Heart left ventricle (tissue), 16 donors: ENCODE measurements around the gene OR10K2. TPM values are rescaled to one million over a fixed set of nuclear protein-coding genes. Genes with fewer than 3 reads are reported as not detected.

ENCODE experiments used
- ATAC-seq, 4 donors: fragments of 200-7000 bp; cut with Tn5 transposase; one replicate each; pipeline ENCODE4 v1.9.1; 2020 to 2022; ENCODE audit warnings: moderate library complexity in 4 of 4, mild to moderate bottlenecking in 3 of 4, moderate number of reproducible peaks in 1 of 4
- DNase-seq, 5 donors: peaks; one replicate each; pipeline ENCODE4 v3.0.0-alpha.2; 2020
- H3K27ac ChIP-seq, 12 donors: fragments of 200-600 bp; sonication (generic) in 4 of 12; one replicate each; pipeline versions ENCODE4 v1.5.0 to v1.8.0; 2016 to 2022; ENCODE audit warnings: mild to moderate bottlenecking in 2 of 12
- H3K27me3 ChIP-seq, 9 donors: fragments of 200-600 bp; sonication (generic) in 2 of 9; one replicate each; pipeline versions ENCODE4 v1.5.1 to v1.8.0; 2016 to 2022; ENCODE audit warnings: mild to moderate bottlenecking in 3 of 9
- H3K36me3 ChIP-seq, 9 donors: fragments of 200-600 bp; sonication (generic) in 2 of 9; one replicate each; pipeline versions ENCODE4 v1.5.0 to v1.8.0; 2018 to 2022; ENCODE audit warnings: mild to moderate bottlenecking in 2 of 9
- H3K4me1 ChIP-seq, 12 donors: fragments of 200-600 bp; sonication (generic) in 4 of 12; one replicate each; pipeline versions ENCODE4 v1.5.0 to v1.8.0; 2016 to 2022; ENCODE audit warnings: mild to moderate bottlenecking in 3 of 12
- H3K4me3 ChIP-seq, 12 donors: fragments of 200-600 bp; sonication (generic) in 4 of 12; one replicate each; pipeline versions ENCODE4 v1.5.0 to v1.8.0; 2017 to 2022; ENCODE audit warnings: mild to moderate bottlenecking in 9 of 12, moderate library complexity in 4 of 12
- H3K9me3 ChIP-seq, 12 donors: fragments of 200-600 bp; sonication (generic) in 4 of 12; one replicate each; pipeline versions ENCODE4 v1.5.0 to v1.8.0; 2016 to 2022; ENCODE audit warnings: mild to moderate bottlenecking in 1 of 12
- CTCF ChIP-seq, 12 donors: fragments of 200-600 bp; sonication (generic) in 4 of 12; IDR thresholded peaks; one replicate each; pipeline versions ENCODE4 v1.5.0 to v1.8.0; 2018 to 2022; ENCODE audit warnings: antibody characterized with exemption in 12 of 12, mild to moderate bottlenecking in 5 of 12
- POLR2A ChIP-seq, 2 donors: fragments of 450-650 bp; IDR thresholded peaks; one replicate each; pipeline ENCODE4 v1.6.1; 2017; ENCODE audit warnings: antibody characterized with exemption in 2 of 2, mild to moderate bottlenecking in 2 of 2, moderate library complexity in 2 of 2
- WGBS, 4 donors: extraction: QIAGEN DNeasy Blood & Tissue Kit in 2 of 4; methylation state at CpG; one replicate each; pipeline versions ENCODE4 v1.1.5 to v1.1.7; 2013 to 2018; 5-methylcytosine and 5-hydroxymethylcytosine counted together
- intact Hi-C, 10 donors: fragments of 100-400 bp; cut with DNase I; formaldehyde crosslinking; loops; one replicate each; pipeline versions ENCODE4 v1.11.1 to v1.14.2; 2022
- polyA plus RNA-seq, 2 donors: library from polyadenylated mRNA; stranded (reverse); fragments of 200-250 nt; gene quantifications; one replicate each; pipeline ENCODE4 v1.2.3, GENCODE V29; 2013
- total RNA-seq, 9 donors: library from RNA; depleted of rRNA in 2 of 9; stranded (reverse); fragments of >200 nt in 2 of 9; fragmentation: NEBNext Ultra II Directional in 3 of 9; extraction: Animal tissue kit (Norgen Biotek cat#: 25700) in 3 of 9; gene quantifications; one replicate each; pipeline versions ENCODE4 v1.1.0 to v1.2.4, GENCODE V29; 2016 to 2023
- donor health status: ischemic (EF 13 %, LVEDD 7.1; RV severe dilation, severe dysfunction).
- donor health status: healthy with polysubstance abuse.
- donor health status: DM: no; HTN: yes; CAD: no.
- donor health status: DM: no; HTN: no; CAD: no.
- donor health status: ischemic (EF 25% LVEDD 6.9; RV normal size, moderate dysfunction).
- donor health status: ischemic (EF 25% LVEDD 5.7; RV mildly dilated, moderate dysfunction).
- donor health status: healthy.
- donor health status: DM: yes; HTN: yes; CAD: no.
- donor health status: ischemic (EF 35%, LVEDD 5.7; RV mildly dilated, moderate dysfunction).
- donor health status: nonischemic (EF 11% LVEDD 7.7; RV severe dilation, severe dysfunction).
- donor health status: DM: yes; HTN: yes; CAD: no.
- donor health status: PGD.
- donor health status: ischemic (EF 29% LVEDD 5.4; RV normal size, mild dysfunction).
- donor health status: nonischemic (EF 23%, LVEDD 6.1; RV moderate dilation, normal function).

Gene OR10K2
- total and polyA plus RNA-seq, 11 donors = not detected

GRCh38 chr1:158371188-158371953 lies 54.7 kb downstream of the OR10K2 start:
- DNase-seq = no peak
- WGBS, 4 donors = 60 to 70% (median 63%) methylated on average over 6 of the region's 6 CpGs
- H3K27me3 ChIP-seq = no peaks in the 10 kb centered on the region
- intact Hi-C loops = no loop called here
- no peaks in the 10 kb centered on the region for H3K36me3 ChIP-seq
- no peaks in the 10 kb centered on the region for H3K4me1 ChIP-seq
- peaks cover 0 to 24% (median 11%) of the 10 kb centered on the region in 12 donors for H3K9me3 ChIP-seq
- no peak for ATAC-seq
- no peak overlapping the region for H3K27ac ChIP-seq
- TF ChIP-seq CTCF (IDR thresholded peaks at IDR 0.05) (no peak), POLR2A (IDR thresholded peaks at IDR 0.05) (no peak)
- no peak overlapping the region for H3K4me3 ChIP-seq

Other genes with a start within 250 kb of the OR10K2 start
- 1 to 10 TPM in 7 of 9 donors, under 1 TPM in 2; 0.38 to 5.3 (median 1.7) TPM for gene CD1D, start 245.3 kb downstream of the OR10K2 start, total RNA-seq
- gene CD1D, start 245.3 kb downstream of the OR10K2 start, polyA plus RNA-seq = 1 to 10 TPM; 2.0 TPM
- under 1 TPM in 1 of 9 donors, not detected in 8; 0.15 TPM for gene CD1A, start 171.8 kb downstream of the OR10K2 start, total RNA-seq
- not detected for gene CD1A, start 171.8 kb downstream of the OR10K2 start, polyA plus RNA-seq
- gene CD1C, start 136.3 kb downstream of the OR10K2 start, total RNA-seq = 1 to 10 TPM in 2 of 9 donors, under 1 TPM in 4, not detected in 3; 0.30 to 1.6 (median 0.49) TPM
- under 1 TPM in 1 of 2 donors, not detected in 1; 0.28 TPM for gene CD1C, start 136.3 kb downstream of the OR10K2 start, polyA plus RNA-seq
- under 1 TPM in 1 of 9 donors, not detected in 8; 0.29 TPM for gene CD1B, start 94.7 kb downstream of the OR10K2 start, total RNA-seq
- not detected for gene CD1B, start 94.7 kb downstream of the OR10K2 start, polyA plus RNA-seq
- under 1 TPM in 4 of 9 donors, not detected in 5; 0.25 to 0.59 (median 0.37) TPM for gene CD1E, start 72.3 kb downstream of the OR10K2 start, total RNA-seq
- gene CD1E, start 72.3 kb downstream of the OR10K2 start, polyA plus RNA-seq = under 1 TPM in 1 of 2 donors, not detected in 1; 0.33 TPM
- not detected for gene OR10T2, start 26.8 kb downstream of the OR10K2 start, total RNA-seq
- gene OR10T2, start 26.8 kb downstream of the OR10K2 start, polyA plus RNA-seq = not detected
- gene OR10K1, start 35.6 kb upstream of the OR10K2 start, total RNA-seq = not detected
- not detected for gene OR10K1, start 35.6 kb upstream of the OR10K2 start, polyA plus RNA-seq
- not detected for gene OR10R2, start 46.0 kb upstream of the OR10K2 start, total RNA-seq
- not detected for gene OR10R2, start 46.0 kb upstream of the OR10K2 start, polyA plus RNA-seq
- not detected for gene OR6Y1, start 128.2 kb upstream of the OR10K2 start, total RNA-seq
- not detected for gene OR6Y1, start 128.2 kb upstream of the OR10K2 start, polyA plus RNA-seq
- gene OR6P1, start 144.3 kb upstream of the OR10K2 start, total RNA-seq = not detected
- not detected for gene OR6P1, start 144.3 kb upstream of the OR10K2 start, polyA plus RNA-seq
- gene OR10X1, start 153.7 kb upstream of the OR10K2 start, total RNA-seq = not detected
- gene OR10X1, start 153.7 kb upstream of the OR10K2 start, polyA plus RNA-seq = not detected
- not detected for gene OR10Z1, start 179.0 kb upstream of the OR10K2 start, total RNA-seq
- not detected for gene OR10Z1, start 179.0 kb upstream of the OR10K2 start, polyA plus RNA-seq